ENCODE measurements around the gene GPR155.

GPR155 gene

GRCh38 chr2:174445248-174445647 is 41.6 kb downstream of the GPR155 start:
- Histone ChIP-seq H4K91ac (ENCODE audit: low read length) (no peak overlapping the region), H2BK5ac (ENCODE audit: low read depth, low read length, poor library complexity, severe bottlenecking) (no peak overlapping the region), H3K23ac (ENCODE audit: low read length in 2 of 2) (no peak overlapping the region), H3K79me1 (replicated peaks; ENCODE audit: low read length, poor library complexity, severe bottlenecking) (no peaks in the 10 kb centered on the region), H2AFZ (ENCODE audit: low read depth, low read length) (no peak overlapping the region), H3K4me1 (ENCODE audit: control insufficient read depth, insufficient read depth, low read depth, low read length) (peaks cover 7% of the 10 kb centered on the region), H4K8ac (ENCODE audit: low read length) (no peak overlapping the region), H3K18ac (ENCODE audit: low read depth in 1 of 2, low read length in 2 of 2) (no peak overlapping the region), H3K27ac (ENCODE audit: low read length, poor library complexity, severe bottlenecking) (no peak overlapping the region), H3K9me3 (ENCODE audit: control insufficient read depth, low read length) (no peaks in the 10 kb centered on the region), H2BK120ac (ENCODE audit: low read depth, low read length) (no peak overlapping the region), H3K14ac (ENCODE audit: low read length in 2 of 2) (no peak overlapping the region), H3K4ac (ENCODE audit: low read depth in 1 of 2, low read length in 2 of 2) (no peak overlapping the region), H3K4me3 (ENCODE audit: insufficient read depth in 1 of 2, low read depth in 1 of 2, low read length in 2 of 2) (no peak overlapping the region), H2AK5ac (ENCODE audit: low read length, severe bottlenecking) (no peak overlapping the region), H3K9ac (ENCODE audit: low read length) (no peak overlapping the region), H2BK12ac (ENCODE audit: low read length in 2 of 2) (no peak overlapping the region), H3K4me2 (ENCODE audit: low read length, poor library complexity, severe bottlenecking) (no peak overlapping the region), H3K27me3 (ENCODE audit: control insufficient read depth in 1 of 2, insufficient read depth in 1 of 2, low read length in 2 of 2) (no peaks in the 10 kb centered on the region), H3K36me3 (ENCODE audit: control insufficient read depth in 1 of 2, insufficient read depth in 2 of 2, low read depth in 1 of 2, low read length in 2 of 2) (peaks cover 0 to 3% of the 10 kb centered on the region in 2 experiments), H2BK15ac (ENCODE audit: low read depth, poor library complexity, severe bottlenecking) (no peak overlapping the region)
- no peak for DNase-seq
- WGBS = 100% methylated on average over 1 of the region's 3 CpGs

- Histone ChIP-seq H3K36me3 (ENCODE audit: control insufficient read depth in 1 of 2, insufficient read depth in 2 of 2, low read depth in 1 of 2, low read length in 2 of 2) (peaks cover 0 to under 1% of the 10 kb centered on the region in 2 experiments), H2AK5ac (ENCODE audit: low read length, severe bottlenecking) (no peak overlapping the region), H3K27ac (ENCODE audit: low read length, poor library complexity, severe bottlenecking) (no peak overlapping the region), H4K8ac (ENCODE audit: low read length) (no peak overlapping the region), H2AFZ (ENCODE audit: low read depth, low read length) (no peak overlapping the region), H3K27me3 (ENCODE audit: control insufficient read depth in 1 of 2, insufficient read depth in 1 of 2, low read length in 2 of 2) (no peaks in the 10 kb centered on the region), H3K4me1 (ENCODE audit: control insufficient read depth, insufficient read depth, low read depth, low read length) (peaks cover 7% of the 10 kb centered on the region), H2BK15ac (ENCODE audit: low read depth, poor library complexity, severe bottlenecking) (no peak overlapping the region), H4K91ac (ENCODE audit: low read length) (no peak overlapping the region), H3K9ac (ENCODE audit: low read length) (no peak overlapping the region), H3K4me3 (ENCODE audit: insufficient read depth in 1 of 2, low read depth in 1 of 2, low read length in 2 of 2) (no peak overlapping the region), H3K4ac (ENCODE audit: low read depth in 1 of 2, low read length in 2 of 2) (no peak overlapping the region), H3K9me3 (ENCODE audit: control insufficient read depth, low read length) (no peaks in the 10 kb centered on the region), H2BK120ac (ENCODE audit: low read depth, low read length) (no peak overlapping the region), H3K14ac (ENCODE audit: low read length in 2 of 2) (no peak overlapping the region), H2BK5ac (ENCODE audit: low read depth, low read length, poor library complexity, severe bottlenecking) (no peak overlapping the region), H3K4me2 (ENCODE audit: low read length, poor library complexity, severe bottlenecking) (no peak overlapping the region), H3K23ac (ENCODE audit: low read length in 2 of 2) (no peak overlapping the region), H2BK12ac (ENCODE audit: low read length in 2 of 2) (no peak overlapping the region), H3K18ac (ENCODE audit: low read depth in 1 of 2, low read length in 2 of 2) (no peak overlapping the region), H3K79me1 (replicated peaks; ENCODE audit: low read length, poor library complexity, severe bottlenecking) (no peaks in the 10 kb centered on the region)
- WGBS = 91% methylated on average over 5 of the region's 6 CpGs
- DNase-seq = no peak
Observed at GRCh38 chr2:174444761-174445160, 42.1 kb downstream of the GPR155 start.

- Histone ChIP-seq H3K4me2 (ENCODE audit: low read length, poor library complexity, severe bottlenecking) (no peak overlapping the region), H3K4me3 (ENCODE audit: insufficient read depth in 1 of 2, low read depth in 1 of 2, low read length in 2 of 2) (no peak overlapping the region), H2BK120ac (ENCODE audit: low read depth, low read length) (no peak overlapping the region), H3K79me1 (replicated peaks; ENCODE audit: low read length, poor library complexity, severe bottlenecking) (no peaks in the 10 kb centered on the region), H2AK5ac (ENCODE audit: low read length, severe bottlenecking) (peak overlapping the region; percentile 85), H3K18ac (ENCODE audit: low read depth in 1 of 2, low read length in 2 of 2) (no peak overlapping the region), H3K36me3 (ENCODE audit: control insufficient read depth in 1 of 2, insufficient read depth in 2 of 2, low read depth in 1 of 2, low read length in 2 of 2) (peaks cover 0 to 5% of the 10 kb centered on the region in 2 experiments), H4K8ac (ENCODE audit: low read length) (no peak overlapping the region), H3K4ac (ENCODE audit: low read depth in 1 of 2, low read length in 2 of 2) (no peak overlapping the region), H3K14ac (ENCODE audit: low read length in 2 of 2) (no peak overlapping the region), H4K91ac (ENCODE audit: low read length) (no peak overlapping the region), H3K9ac (ENCODE audit: low read length) (no peak overlapping the region), H2AFZ (ENCODE audit: low read depth, low read length) (no peak overlapping the region), H3K4me1 (ENCODE audit: control insufficient read depth, insufficient read depth, low read depth, low read length) (peaks cover 7% of the 10 kb centered on the region), H3K27me3 (ENCODE audit: control insufficient read depth in 1 of 2, insufficient read depth in 1 of 2, low read length in 2 of 2) (no peaks in the 10 kb centered on the region), H2BK5ac (ENCODE audit: low read depth, low read length, poor library complexity, severe bottlenecking) (no peak overlapping the region), H3K23ac (ENCODE audit: low read length in 2 of 2) (no peak overlapping the region), H3K27ac (ENCODE audit: low read length, poor library complexity, severe bottlenecking) (peak overlapping the region; percentile 86), H2BK15ac (ENCODE audit: low read depth, poor library complexity, severe bottlenecking) (no peak overlapping the region), H2BK12ac (ENCODE audit: low read length in 2 of 2) (no peak overlapping the region), H3K9me3 (ENCODE audit: control insufficient read depth, low read length) (no peaks in the 10 kb centered on the region)
- WGBS = 62% methylated on average over 3 of the region's 3 CpGs
- peak; percentile 71 for DNase-seq
Observed at GRCh38 chr2:174442546-174443510, 44.0 kb downstream of the GPR155 start.

GRCh38 chr2:174439950-174440349 is 46.9 kb downstream of the GPR155 start:
- Histone ChIP-seq H2BK120ac (ENCODE audit: low read depth, low read length) (no peak overlapping the region), H3K4ac (ENCODE audit: low read depth in 1 of 2, low read length in 2 of 2) (no peak overlapping the region), H3K4me2 (ENCODE audit: low read length, poor library complexity, severe bottlenecking) (no peak overlapping the region), H2BK15ac (ENCODE audit: low read depth, poor library complexity, severe bottlenecking) (no peak overlapping the region), H2BK5ac (ENCODE audit: low read depth, low read length, poor library complexity, severe bottlenecking) (no peak overlapping the region), H3K4me3 (ENCODE audit: insufficient read depth in 1 of 2, low read depth in 1 of 2, low read length in 2 of 2) (no peak overlapping the region), H3K9me3 (ENCODE audit: control insufficient read depth, low read length) (no peaks in the 10 kb centered on the region), H4K91ac (ENCODE audit: low read length) (no peak overlapping the region), H3K23ac (ENCODE audit: low read length in 2 of 2) (no peak overlapping the region), H2BK12ac (ENCODE audit: low read length in 2 of 2) (no peak overlapping the region), H3K4me1 (ENCODE audit: control insufficient read depth, insufficient read depth, low read depth, low read length) (peaks cover 7% of the 10 kb centered on the region), H3K27me3 (ENCODE audit: control insufficient read depth in 1 of 2, insufficient read depth in 1 of 2, low read length in 2 of 2) (no peaks in the 10 kb centered on the region), H3K79me1 (replicated peaks; ENCODE audit: low read length, poor library complexity, severe bottlenecking) (no peaks in the 10 kb centered on the region), H3K9ac (ENCODE audit: low read length) (no peak overlapping the region), H3K18ac (ENCODE audit: low read depth in 1 of 2, low read length in 2 of 2) (no peak overlapping the region), H2AFZ (ENCODE audit: low read depth, low read length) (no peak overlapping the region), H3K36me3 (ENCODE audit: control insufficient read depth in 1 of 2, insufficient read depth in 2 of 2, low read depth in 1 of 2, low read length in 2 of 2) (peaks cover 5 to 8% of the 10 kb centered on the region in 2 experiments), H2AK5ac (ENCODE audit: low read length, severe bottlenecking) (no peak overlapping the region), H3K14ac (ENCODE audit: low read length in 2 of 2) (no peak overlapping the region), H4K8ac (ENCODE audit: low read length) (no peak overlapping the region), H3K27ac (ENCODE audit: low read length, poor library complexity, severe bottlenecking) (no peak overlapping the region)
- no peak for DNase-seq
- 62% methylated on average over 2 of the region's 2 CpGs for WGBS
